SW480 (cell line): ENCODE data around the gene AK5.
"Not testable (repeated sequence)": the region's sequence is repeated elsewhere in the genome, so short reads cannot be mapped to it uniquely, and the experiment has no call there.

Experiments used
- DNase-seq: peaks from one replicate; pipeline ENCODE4 v3.0.0-alpha.2; 2016; ENCODE audit warnings: low spot score

Gene AK5

GRCh38 chr1:77399250-77400086, 117.6 kb downstream of the AK5 start:
- no peak for DNase-seq

GRCh38 chr1:77400781-77401180, 119.0 kb downstream of the AK5 start:
- no peak for DNase-seq

- DNase-seq = no peak
Observed at GRCh38 chr1:77401384-77401783, 119.6 kb downstream of the AK5 start.

- DNase-seq = no peak
Observed at GRCh38 chr1:77405186-77405585, 123.4 kb downstream of the AK5 start.

GRCh38 chr1:77406661-77407060, 124.8 kb downstream of the AK5 start:
- DNase-seq = no peak

- DNase-seq = no peak
Observed at GRCh38 chr1:77407738-77408375, 126.0 kb downstream of the AK5 start.

- DNase-seq = not testable (repeated sequence)
Observed at GRCh38 chr1:77408933-77409332, 127.1 kb downstream of the AK5 start.

GRCh38 chr1:77412069-77412819, 130.4 kb downstream of the AK5 start:
- DNase-seq = peak; percentile 16

- no peak for DNase-seq
Observed at GRCh38 chr1:77412820-77413530, 131.2 kb downstream of the AK5 start.

GRCh38 chr1:77413541-77414335, 131.9 kb downstream of the AK5 start:
- no peak for DNase-seq

- DNase-seq = no peak
Observed at GRCh38 chr1:77415579-77415978, 133.8 kb downstream of the AK5 start.

- no peak for DNase-seq
Observed at GRCh38 chr1:77416692-77417450, 135.1 kb downstream of the AK5 start.

GRCh38 chr1:77418055-77418454, 136.2 kb downstream of the AK5 start:
- not testable (repeated sequence) for DNase-seq

GRCh38 chr1:77421504-77422233, 139.8 kb downstream of the AK5 start:
- no peak for DNase-seq

- DNase-seq = no peak
Observed at GRCh38 chr1:77424236-77424635, 142.4 kb downstream of the AK5 start.

- DNase-seq = no peak
Observed at GRCh38 chr1:77428068-77428467, 146.2 kb downstream of the AK5 start.

- no peak for DNase-seq
Observed at GRCh38 chr1:77430966-77431690, 149.3 kb downstream of the AK5 start.

- DNase-seq = no peak
Observed at GRCh38 chr1:77433934-77434333, 152.1 kb downstream of the AK5 start.

- no peak for DNase-seq
Observed at GRCh38 chr1:77434967-77435366, 153.1 kb downstream of the AK5 start.
